HG03460 (cell line): ENCODE measurements around the gene SMG6.

Experiments
- ATAC-seq: cut with Tn5 transposase; IDR thresholded peaks from one replicate; pipeline ENCODE4 v1.9.1; 2021; ENCODE audit not compliant: unreplicated experiment

The SMG6 gene

DNA sequence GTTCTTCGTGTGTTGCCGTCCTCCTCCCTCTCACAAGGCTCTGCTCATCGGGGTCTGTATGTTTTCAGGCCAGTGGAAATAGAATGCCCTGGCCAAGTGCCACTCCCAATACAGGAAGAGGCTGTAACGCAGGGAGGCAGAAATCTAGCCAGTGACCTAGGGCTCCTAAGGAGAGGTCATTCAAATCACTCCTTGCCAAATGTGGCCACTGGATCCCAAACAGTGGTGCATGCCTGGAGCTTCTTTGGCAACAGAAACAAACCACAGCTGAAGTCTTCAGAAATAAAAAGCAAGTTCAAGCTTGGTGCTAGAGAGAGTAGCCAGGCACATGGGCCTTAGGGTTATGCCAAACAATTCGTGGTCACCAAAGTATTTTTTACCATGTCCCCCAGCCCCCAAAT lies 66.1 kb downstream of the SMG6 start:
- ATAC-seq, result no peak

DNA sequence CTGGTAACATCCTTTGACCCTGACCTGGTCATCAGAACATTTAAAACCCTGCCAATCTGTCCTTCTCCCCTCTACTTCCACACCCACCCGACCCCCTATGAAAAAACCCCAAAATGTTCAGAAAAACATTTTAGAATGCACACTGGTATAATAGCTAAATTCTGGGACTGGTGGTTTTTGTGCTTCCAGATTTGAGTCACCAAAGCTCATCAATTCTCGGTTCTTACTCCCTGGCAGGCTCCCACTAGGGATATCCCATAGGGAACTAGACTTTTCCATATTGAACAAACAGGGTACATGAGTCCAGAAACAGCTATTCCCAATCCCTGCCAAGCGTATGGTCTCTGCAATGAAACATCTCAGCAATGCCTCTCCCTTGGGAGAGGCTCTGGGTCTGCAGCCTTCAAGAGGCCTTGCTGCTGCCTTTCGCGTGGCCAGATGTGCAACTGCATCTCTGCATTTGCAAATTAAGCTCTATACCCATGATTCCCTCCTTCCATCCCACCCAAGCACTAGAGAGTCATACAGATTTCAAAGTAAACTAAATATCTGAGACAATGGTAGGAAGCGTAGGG lies 67.7 kb downstream of the SMG6 start:
- no peak for ATAC-seq

GRCh38 chr17:2235265-2235664 lies 68.3 kb downstream of the SMG6 start:
- no peak for ATAC-seq

GRCh38 chr17:2233441-2233947 lies 70.1 kb downstream of the SMG6 start:
- ATAC-seq, result no peak

GRCh38 chr17:2232244-2232638 lies 71.3 kb downstream of the SMG6 start:
- ATAC-seq, result no peak

DNA sequence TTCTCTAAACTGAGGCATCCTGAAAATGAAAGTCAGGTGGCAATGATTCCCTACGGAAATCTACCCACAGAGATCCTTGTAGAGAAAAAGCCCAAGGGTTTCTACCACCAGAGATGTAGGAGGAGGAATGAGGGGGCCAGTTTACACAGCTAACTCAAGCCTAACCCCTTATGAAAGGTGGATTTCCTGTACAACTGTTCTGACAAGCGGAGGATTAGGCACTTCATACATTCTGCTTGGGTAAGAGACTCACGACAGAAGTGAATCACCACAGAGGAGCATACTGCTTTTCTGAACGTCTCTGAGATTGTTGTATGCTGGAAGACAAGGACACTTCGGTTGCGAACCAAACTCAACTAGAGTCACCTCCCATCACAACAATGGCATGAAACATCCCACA lies 72.7 kb downstream of the SMG6 start:
- ATAC-seq, result no peak

DNA sequence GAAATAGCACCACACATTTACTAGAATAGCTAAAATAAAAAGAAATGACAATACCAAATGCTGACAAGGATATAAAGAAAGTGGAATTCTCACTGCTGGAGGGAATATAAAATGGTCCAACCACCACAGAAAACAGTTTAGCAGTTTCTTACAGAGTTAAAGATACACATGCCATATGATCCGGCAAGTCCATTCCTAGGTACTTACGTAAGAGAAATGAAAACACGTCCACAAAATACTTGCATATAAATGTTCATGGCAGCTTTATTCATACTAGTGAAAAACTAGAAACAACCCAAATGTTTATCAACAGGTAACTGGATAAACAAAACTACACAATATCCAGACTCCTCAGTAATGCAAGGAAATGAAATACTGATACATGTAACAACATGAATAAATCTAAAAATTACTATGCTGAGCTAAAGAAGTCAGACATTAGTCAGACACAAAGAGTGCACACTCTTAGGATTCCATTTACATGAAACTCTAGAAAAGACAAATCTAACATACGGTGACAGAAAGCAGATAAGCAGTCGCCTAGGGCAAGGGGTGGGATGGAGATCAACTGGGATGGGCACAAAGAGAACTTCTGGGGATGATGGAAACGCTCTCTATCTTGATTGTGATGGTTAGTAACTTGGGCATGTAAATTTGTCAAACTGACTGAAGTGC lies 76.4 kb downstream of the SMG6 start:
- no peak for ATAC-seq

- ATAC-seq, result no peak
Measured at GRCh38 chr17:2223617-2223927, 80.0 kb downstream of the SMG6 start.

DNA sequence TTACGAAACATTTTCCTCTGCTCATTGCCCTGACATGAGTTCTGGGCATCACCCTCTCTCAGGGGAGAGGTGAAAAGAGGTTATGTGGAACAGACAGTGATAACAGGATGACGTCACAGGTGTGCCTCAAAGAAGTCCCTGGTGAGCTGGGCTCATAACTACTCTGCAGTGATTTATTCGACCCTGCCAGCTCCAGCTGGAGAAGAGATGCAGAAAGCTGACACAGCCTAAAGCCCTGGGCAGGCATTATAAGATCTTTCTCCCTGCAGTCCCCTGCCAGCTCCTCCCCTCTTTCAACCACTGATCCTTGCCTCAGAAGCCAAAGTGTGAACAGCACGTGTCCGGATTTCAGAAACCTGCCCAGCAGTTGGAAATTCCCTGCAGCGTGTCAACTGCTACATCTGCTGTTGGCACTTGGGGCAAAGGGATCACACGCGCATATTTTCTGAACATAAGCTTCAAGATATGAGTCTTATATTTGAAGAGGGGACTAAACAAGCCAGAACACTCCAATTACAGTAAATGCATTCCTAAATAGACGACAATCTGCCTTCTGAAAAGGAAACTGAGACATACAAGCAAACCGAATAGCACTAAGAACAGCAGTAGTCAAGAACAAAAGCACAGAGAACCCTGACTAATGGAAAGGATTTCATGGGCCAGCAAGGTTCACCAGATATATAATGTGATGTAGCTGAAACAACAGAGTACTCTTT lies 80.5 kb downstream of the SMG6 start:
- no peak for ATAC-seq

GRCh38 chr17:2222301-2222700 lies 81.3 kb downstream of the SMG6 start:
- ATAC-seq, result no peak

DNA sequence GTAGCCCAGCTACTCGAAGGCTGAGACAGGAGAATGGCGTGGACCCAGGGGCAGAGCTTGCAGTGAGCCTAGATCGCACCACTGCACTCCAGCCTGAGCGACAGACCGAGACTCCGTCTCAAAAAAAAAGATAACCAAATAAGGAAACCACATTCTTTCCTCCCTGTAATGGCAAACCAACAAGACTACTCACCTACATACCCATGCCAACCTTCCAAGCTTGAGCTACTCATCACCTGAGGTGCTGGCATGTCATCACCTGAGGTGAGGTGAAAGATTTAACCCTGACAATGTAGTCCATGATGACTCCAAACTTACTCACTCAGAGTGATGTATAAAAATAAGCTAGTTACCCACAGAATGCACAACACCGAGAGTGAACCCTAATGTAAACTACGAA lies 85.2 kb downstream of the SMG6 start:
- ATAC-seq, result no peak

GRCh38 chr17:2215616-2216364 lies 87.8 kb downstream of the SMG6 start:
- peak; percentile 91 for ATAC-seq

DNA sequence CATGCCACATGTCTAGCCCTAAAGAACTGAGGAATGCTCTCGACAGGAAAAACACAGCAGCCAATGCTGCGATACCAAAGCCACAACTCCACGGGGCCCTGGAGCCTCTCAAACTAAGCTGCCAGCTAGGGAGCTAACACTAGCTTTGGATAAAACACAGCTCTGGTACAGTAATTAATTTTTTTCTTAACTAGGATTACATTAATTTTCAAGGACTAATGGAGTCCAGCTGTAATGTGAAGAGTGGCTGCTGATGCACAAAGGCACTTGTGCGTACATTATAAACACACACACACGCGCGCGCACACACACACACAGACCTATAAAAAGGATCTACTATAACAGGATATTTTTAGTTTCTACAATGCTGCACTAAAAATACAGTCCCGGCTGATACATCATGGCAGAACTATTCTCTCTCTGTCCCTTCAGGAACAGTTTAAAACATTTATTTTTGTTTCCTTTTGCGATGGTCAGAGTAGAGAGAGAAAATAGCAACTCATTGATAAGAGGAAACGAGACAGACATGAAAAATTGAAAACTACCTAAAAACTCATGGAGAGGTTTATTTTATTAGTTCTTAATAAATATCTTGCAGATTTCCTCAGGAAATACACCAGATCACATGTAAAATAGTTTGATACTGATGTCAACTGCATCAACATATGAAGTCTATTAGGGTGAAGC lies 88.5 kb downstream of the SMG6 start:
- no peak for ATAC-seq

DNA sequence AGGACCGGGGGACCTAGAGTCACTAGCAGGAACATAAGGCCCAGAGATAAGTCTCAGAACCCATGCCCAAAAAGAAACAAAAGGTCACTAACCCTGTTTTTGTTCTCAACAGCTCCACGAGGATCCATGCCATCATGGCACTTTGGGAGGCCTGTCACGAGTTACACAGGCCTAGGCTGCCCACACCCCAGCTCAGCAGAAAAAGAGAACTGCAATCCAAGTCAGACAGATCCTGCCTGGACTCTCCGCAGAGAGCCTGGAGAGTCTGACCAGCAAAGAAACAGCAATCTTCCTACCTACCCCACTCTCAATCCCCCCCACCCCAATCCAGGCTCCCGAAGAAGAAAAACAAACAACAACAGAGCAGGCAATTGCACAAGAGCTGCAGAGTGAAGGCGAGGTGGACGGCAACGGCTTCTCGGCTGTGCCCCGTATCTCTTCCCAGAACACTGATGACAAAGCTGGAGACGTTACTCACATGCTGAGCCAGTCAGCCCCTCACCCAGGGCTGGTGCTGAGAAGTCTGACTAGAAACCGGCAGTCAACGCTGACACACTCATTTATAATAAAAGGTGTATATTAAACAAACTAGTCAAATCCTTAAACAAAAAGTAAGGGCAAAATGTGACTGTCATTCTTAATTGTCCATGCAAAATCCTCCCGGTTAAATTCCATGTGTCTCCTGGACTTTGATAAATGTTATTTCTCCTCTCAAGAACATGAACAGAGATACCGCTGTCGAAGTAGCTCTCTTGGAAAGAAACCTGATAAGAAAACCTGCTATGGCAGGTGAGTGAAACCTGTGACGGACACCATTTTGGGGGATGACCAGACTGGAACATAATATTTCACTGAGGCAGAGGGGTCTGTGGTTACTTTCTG lies 89.3 kb downstream of the SMG6 start:
- ATAC-seq, result no peak

DNA sequence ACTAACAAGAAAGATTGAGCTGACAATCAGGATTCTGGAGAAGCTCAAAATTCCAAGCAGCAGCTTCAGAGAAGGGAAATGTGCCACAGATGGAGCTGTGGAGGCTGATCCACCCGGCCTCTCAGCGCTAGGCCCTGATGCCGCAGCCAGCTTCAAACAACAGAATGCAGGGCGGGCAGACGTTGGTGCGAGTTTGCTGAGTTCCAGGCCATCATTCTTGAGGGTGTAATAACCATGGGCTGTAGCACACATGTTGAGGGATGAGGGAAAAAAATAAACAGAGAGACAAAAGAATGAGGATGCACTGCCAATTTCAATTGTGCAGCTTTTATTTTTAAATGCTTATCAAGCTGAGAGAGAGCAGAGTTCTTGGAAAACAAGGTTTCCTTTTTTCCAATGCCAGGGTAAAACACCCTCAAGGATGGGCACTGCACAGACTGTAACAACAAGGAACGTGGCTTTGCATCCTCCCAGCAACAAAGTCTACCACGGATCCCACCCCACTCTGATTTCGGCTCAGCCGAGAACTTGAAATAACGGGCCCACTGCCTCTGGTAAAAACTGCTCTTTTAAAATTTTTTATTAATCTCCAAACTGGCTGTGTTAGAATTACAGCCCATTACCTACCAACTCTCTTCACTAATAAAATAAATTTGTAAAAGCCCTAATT lies 90.2 kb downstream of the SMG6 start:
- no peak for ATAC-seq

DNA sequence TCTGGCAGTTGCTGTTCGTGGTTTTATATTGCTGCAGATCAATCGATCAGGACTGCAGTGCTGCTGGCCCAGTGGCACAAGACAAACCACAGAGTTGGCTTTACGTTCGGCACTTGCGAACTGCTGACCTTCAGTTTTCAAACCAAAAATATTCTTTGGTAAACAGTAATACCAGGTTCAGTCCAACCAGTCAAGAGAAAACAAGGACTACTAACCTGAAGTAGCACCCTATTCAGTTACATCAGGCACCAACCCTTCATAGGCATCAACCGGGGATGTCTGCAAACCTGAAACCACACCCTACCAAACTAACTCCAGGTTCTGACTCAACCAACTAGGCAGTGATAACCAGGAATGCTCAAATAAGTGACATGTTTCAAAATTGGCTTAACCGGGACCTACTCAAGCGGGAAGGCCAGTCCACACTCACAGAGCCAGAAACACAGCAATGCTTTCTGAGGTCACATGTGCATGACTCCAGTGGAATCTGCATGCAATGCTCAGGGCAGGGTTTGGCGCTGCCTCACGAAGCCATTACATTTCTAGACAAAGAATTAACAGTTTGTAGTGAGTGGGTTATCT lies 91.1 kb downstream of the SMG6 start:
- ATAC-seq, result no peak

GRCh38 chr17:2211661-2212399 lies 91.8 kb downstream of the SMG6 start:
- no peak for ATAC-seq

DNA sequence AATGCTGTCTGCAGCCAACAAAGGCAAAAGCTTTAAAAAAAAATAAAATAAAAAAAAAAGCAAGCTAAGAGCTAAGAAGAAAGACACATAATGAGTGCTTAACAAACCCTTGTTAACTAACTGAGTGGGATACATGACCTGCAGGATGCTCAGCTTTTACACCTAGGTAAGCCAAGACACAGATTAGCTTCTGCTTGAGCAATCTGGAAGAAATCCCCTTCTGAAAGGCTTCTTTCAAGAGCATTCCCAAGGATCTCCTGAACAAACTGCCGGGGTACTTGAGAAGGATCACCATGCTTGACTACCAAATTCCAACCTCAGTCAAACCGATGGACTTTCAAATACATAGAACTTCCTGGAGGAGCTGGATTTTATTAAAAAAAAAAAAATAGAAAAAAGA lies 92.9 kb downstream of the SMG6 start:
- ATAC-seq, result no peak
